Prostate gland (tissue), 2 donors: Measurements from ENCODE around the gene OR13C8. TPM values are rescaled to one million over a fixed set of nuclear protein-coding genes. Genes with fewer than 3 reads are reported as not detected.

ENCODE experiments used
- DNase-seq: peaks from one replicate; pipeline ENCODE4 v3.0.0-alpha.2; 2019; ENCODE audit warnings: low spot score
- H3K27ac ChIP-seq, 2 donors: fragments of 200-600 bp; sonication (generic); 2 replicates each; pipeline ENCODE4 v1.5.1; 2017 to 2019
- H3K27me3 ChIP-seq: fragments of 200-600 bp; sonication (generic); replicated peaks from 2 replicates; pipeline ENCODE4 v1.5.1; 2019; ENCODE audit not compliant: insufficient read depth
- H3K36me3 ChIP-seq, 2 donors: fragments of 200-600 bp; sonication (generic); 1 replicate in 1 of 2; 2 replicates in 1 of 2; pipeline versions ENCODE4 v1.5.1 to v1.8.1; 2017 to 2019
- H3K4me1 ChIP-seq: fragments of 200-600 bp; sonication (generic); replicated peaks from 2 replicates; pipeline ENCODE4 v1.5.1; 2019
- H3K4me3 ChIP-seq, 2 donors: fragments of 200-600 bp; sonication (generic); 2 replicates each; pipeline ENCODE4 v1.5.1; 2017 to 2019
- H3K9me3 ChIP-seq: fragments of 200-600 bp; sonication (generic); 2 replicates; pipeline ENCODE4 v1.5.1; 2017
- CTCF ChIP-seq, 4 experiments: fragments of 200-600 bp in 2 of 4; fragments of 450-650 bp in 2 of 4; sonication (generic) in 2 of 4; IDR thresholded peaks; 1 replicate in 3 of 4; 2 replicates in 1 of 4; pipeline ENCODE4 v1.5.1; 2016 to 2019; ENCODE audit warnings: antibody characterized with exemption in 4 of 4, mild to moderate bottlenecking in 2 of 4, moderate library complexity in 2 of 4
- POLR2A ChIP-seq: fragments of 450-650 bp; IDR thresholded peaks from one replicate; pipeline ENCODE4 v1.6.1; 2016; ENCODE audit warnings: antibody characterized with exemption, mild to moderate bottlenecking
- POLR2AphosphoS5 ChIP-seq: sonication (generic); formaldehyde crosslinking; IDR thresholded peaks from one replicate; pipeline ENCODE4 v1.6.1; 2017; ENCODE audit warnings: antibody characterized with exemption
- WGBS: methylation state at CpG from one replicate; pipeline ENCODE4 v1.1.5; 2018; 5-methylcytosine and 5-hydroxymethylcytosine counted together
- intact Hi-C: fragments of 100-400 bp; cut with DNase I; formaldehyde crosslinking; loops from one replicate; pipeline ENCODE4 v1.14.2; 2022
- total RNA-seq, 2 donors: library from RNA; depleted of rRNA; stranded (reverse); fragments of >200 nt; gene quantifications; one replicate each; pipeline ENCODE4 v1.1.0, GENCODE V29; 2016

The OR13C8 gene
- total RNA-seq, 2 donors from 2014 or later, result not detected

GRCh38 chr9:104572612-104573011 lies 3.6 kb downstream of the OR13C8 start:
- no peak for DNase-seq
- intact Hi-C loops, result no loop called here
- WGBS, result 54% methylated on average over 1 of the region's 1 CpG
- no peaks in the 10 kb centered on the region for H3K36me3 ChIP-seq
- H3K27me3 ChIP-seq, result no peaks in the 10 kb centered on the region
- H3K27ac ChIP-seq, result no peak overlapping the region
- TF ChIP-seq CTCF (IDR thresholded peaks at IDR 0.05), result no peak
- no peak for TF ChIP-seq POLR2AphosphoS5
- TF ChIP-seq POLR2A, result no peak
- H3K9me3 ChIP-seq, result no peaks in the 10 kb centered on the region
- no peak overlapping the region for H3K4me3 ChIP-seq
- no peaks in the 10 kb centered on the region for H3K4me1 ChIP-seq

- intact Hi-C loops, result no loop called here
- no peaks in the 10 kb centered on the region for H3K9me3 ChIP-seq
- H3K27me3 ChIP-seq, result no peaks in the 10 kb centered on the region
- TF ChIP-seq POLR2AphosphoS5, result no peak
- TF ChIP-seq CTCF (IDR thresholded peaks at IDR 0.05), result no peak
- TF ChIP-seq POLR2A, result no peak
- no peaks in the 10 kb centered on the region for H3K36me3 ChIP-seq
- H3K4me1 ChIP-seq, result no peaks in the 10 kb centered on the region
- H3K27ac ChIP-seq, result no peak overlapping the region
- 77% methylated on average over 2 of the region's 2 CpGs for WGBS
- no peak for DNase-seq
- no peak overlapping the region for H3K4me3 ChIP-seq
Observed at GRCh38 chr9:104575456-104575855, 6.5 kb downstream of the OR13C8 start.

GRCh38 chr9:104577263-104577662 lies 8.3 kb downstream of the OR13C8 start:
- Histone ChIP-seq H3K27me3 (no peaks in the 10 kb centered on the region), H3K27ac (no peak overlapping the region), H3K4me1 (no peaks in the 10 kb centered on the region), H3K36me3 (no peaks in the 10 kb centered on the region), H3K9me3 (no peaks in the 10 kb centered on the region), H3K4me3 (no peak overlapping the region)
- intact Hi-C loops, result no loop called here
- DNase-seq, result no peak
- 73% methylated on average over 5 of the region's 5 CpGs for WGBS
- TF ChIP-seq CTCF (IDR thresholded peaks at IDR 0.05), result no peak
- TF ChIP-seq POLR2A, result no peak

GRCh38 chr9:104580562-104580961 lies 11.6 kb downstream of the OR13C8 start:
- intact Hi-C loops, result no loop called here
- Histone ChIP-seq H3K9me3 (no peaks in the 10 kb centered on the region), H3K4me1 (no peaks in the 10 kb centered on the region), H3K27me3 (no peaks in the 10 kb centered on the region), H3K27ac (no peak overlapping the region), H3K4me3 (no peak overlapping the region), H3K36me3 (no peaks in the 10 kb centered on the region)
- TF ChIP-seq POLR2AphosphoS5 (no peak), CTCF (IDR thresholded peaks at IDR 0.05) (no peak), POLR2A (no peak)
- DNase-seq, result no peak
- WGBS, result 94% methylated on average over 1 of the region's 1 CpG

- H3K27me3 ChIP-seq, result no peaks in the 10 kb centered on the region
- no peak for DNase-seq
- intact Hi-C loops, result no loop called here
- no peaks in the 10 kb centered on the region for H3K4me1 ChIP-seq
- 73% methylated on average over 1 of the region's 1 CpG for WGBS
- H3K4me3 ChIP-seq, result no peak overlapping the region
- no peaks in the 10 kb centered on the region for H3K36me3 ChIP-seq
- H3K27ac ChIP-seq, result no peak overlapping the region
- no peaks in the 10 kb centered on the region for H3K9me3 ChIP-seq
- no peak for TF ChIP-seq POLR2A
- no peak for TF ChIP-seq POLR2AphosphoS5
- TF ChIP-seq CTCF (IDR thresholded peaks at IDR 0.05), result no peak
Observed at GRCh38 chr9:104586496-104587180, 17.7 kb downstream of the OR13C8 start.
